K562 (cell line): ENCODE measurements around the gene DHDDS. TPM values are rescaled to one million over a fixed set of nuclear protein-coding genes. Genes with fewer than 3 reads are reported as not detected.

Source experiments
- CLOCK ChIP-seq: fragments of 250-450 bp; sonication (Bioruptor Pico); IDR thresholded peaks from 2 replicates; pipeline ENCODE4 v1.4.0; 2020; ENCODE audit warnings: mild to moderate bottlenecking, moderate library complexity, borderline replicate concordance
- ESRRB ChIP-seq: fragments of 250-450 bp; sonication (Bioruptor Pico); IDR thresholded peaks from 2 replicates; pipeline ENCODE4 v1.5.0; 2020; ENCODE audit warnings: mild to moderate bottlenecking, moderate library complexity, borderline replicate concordance
- GTF2E2 ChIP-seq: fragments of 200-800 bp; sonication (Bioruptor generic); IDR thresholded peaks from 2 replicates; pipeline ENCODE4 v1.6.1; 2016; ENCODE audit warnings: missing genetic modification characterization, missing compliant biosample characterization
- HCFC1 ChIP-seq: IDR thresholded peaks from 2 replicates; pipeline ENCODE4 v1.6.1; 2012; ENCODE audit warnings: low read depth, low read length, improper control_type of control experiment
- MLLT1 ChIP-seq, 2 experiments: fragments of 450-650 bp; IDR thresholded peaks; 2 replicates each; pipeline ENCODE4 v1.6.1; 2016
- NELFE ChIP-seq: IDR thresholded peaks from 2 replicates; pipeline ENCODE4 v1.6.1; 2011; ENCODE audit warnings: mild to moderate bottlenecking; ENCODE audit not compliant: insufficient read depth, insufficient read length
- NR3C1 ChIP-seq: sonication (generic); formaldehyde crosslinking; IDR thresholded peaks from 2 replicates; pipeline ENCODE4 v1.8.1; 2022; ENCODE audit warnings: missing genetic modification reagents
- RREB1 ChIP-seq: fragments of 250-450 bp; sonication (Bioruptor Pico); IDR thresholded peaks from 2 replicates; pipeline ENCODE4 v1.4.0; 2020
- SMARCA4 ChIP-seq: fragments of 450-650 bp; IDR thresholded peaks from 2 replicates; pipeline ENCODE4 v1.6.1; 2016
- STAT5A ChIP-seq: IDR thresholded peaks from 2 replicates; pipeline ENCODE4 v1.6.1; 2012; ENCODE audit warnings: low read length, inconsistent platforms, borderline replicate concordance
- TAF1 ChIP-seq: IDR thresholded peaks from 2 replicates; pipeline ENCODE4 v1.6.1; 2011; ENCODE audit warnings: mild to moderate bottlenecking, low read length, moderate library complexity; ENCODE audit not compliant: insufficient read depth, control insufficient read depth, severe bottlenecking; ENCODE audit errors: extremely low read depth
- TSC22D4 ChIP-seq: fragments of 450-650 bp; IDR thresholded peaks from 2 replicates; pipeline ENCODE4 v1.6.1; 2016; ENCODE audit warnings: missing genetic modification characterization, missing biosample characterization, control low read depth
- ZNF217 ChIP-seq: sonication (generic); formaldehyde crosslinking; IDR thresholded peaks from 2 replicates; pipeline ENCODE4 v1.8.0; 2022; ENCODE audit warnings: mild to moderate bottlenecking, missing genetic modification reagents
- ZNF224 ChIP-seq: sonication (generic); formaldehyde crosslinking; IDR thresholded peaks from 2 replicates; pipeline ENCODE4 v1.8.0; 2022; ENCODE audit warnings: mild to moderate bottlenecking, missing genetic modification reagents
- ZNF263 ChIP-seq: sonication (generic); formaldehyde crosslinking; IDR thresholded peaks from 2 replicates; pipeline ENCODE4 v1.8.0; 2022; ENCODE audit warnings: mild to moderate bottlenecking, missing genetic modification reagents, borderline replicate concordance
- ZNF282 ChIP-seq: sonication (generic); formaldehyde crosslinking; IDR thresholded peaks from 2 replicates; pipeline ENCODE4 v1.8.1; 2023; ENCODE audit warnings: missing genetic modification reagents
- ZNF41 ChIP-seq: fragments of 250-450 bp; sonication (Bioruptor Pico); conservative IDR thresholded peaks from 2 replicates; pipeline ENCODE4 v1.4.0; 2020; ENCODE audit warnings: mild to moderate bottlenecking
- ZNF551 ChIP-seq: fragments of 250-450 bp; sonication (Bioruptor Pico); IDR thresholded peaks from 2 replicates; pipeline ENCODE4 v1.5.0; 2021; ENCODE audit warnings: mild to moderate bottlenecking, moderate library complexity
- polyA plus RNA-seq, 8 experiments: library from polyadenylated mRNA; depleted of rRNA in 4 of 8; stranded (reverse) in 5 of 8; unstranded in 3 of 8; fragments of >200 nt; fragmentation: Nextera tagmentation in 2 of 8; fragmentation: Illumina TruSeq in 1 of 8; extraction: Ambion mirVana in 2 of 8; extraction: Trizol in 1 of 8; gene quantifications; 2 replicates each; pipeline versions ENCODE4 v1.2.1 to v1.2.3, GENCODE V29; 2011 to 2014; ENCODE audit warnings: inconsistent platforms in 1 of 8, missing spikeins in 1 of 8
- total RNA-seq, 7 experiments: library from RNA; depleted of rRNA in 6 of 7; stranded (reverse); fragments of >200 nt in 6 of 7; fragmentation: Illumina TruSeq in 2 of 7; extraction: Trizol in 2 of 7; gene quantifications; 2 replicates each; pipeline versions ENCODE4 v1.2.1 to v1.2.3, GENCODE V29; 2011 to 2021; ENCODE audit warnings: low replicate concordance in 1 of 7

DHDDS gene
- total and polyA plus RNA-seq, 9 of the 15 experiments (the other 6 are each of a cell fraction or from before 2014, with no cell fraction given): 33.3 to 55.0 (median 44.3) TPM

- TF ChIP-seq CLOCK (CRISPR knock-in tag) (no peak), MLLT1 (IDR thresholded peaks at IDR 0.05) (no peak), STAT5A (no peak), TSC22D4 (tag) (no peak), ESRRB (CRISPR knock-in tag) (no peak), ZNF551 (CRISPR knock-in tag) (no peak), TAF1 (no peak), ZNF217 (CRISPR knock-in tag) (no peak), HCFC1 (no peak), GTF2E2 (tag) (no peak), NR3C1 (CRISPR knock-in tag) (no peak), ZNF41 (CRISPR knock-in tag) (no peak), NELFE (no peak), ZNF263 (no peak), ZNF282 (CRISPR knock-in tag) (no peak), ZNF224 (CRISPR knock-in tag) (no peak), SMARCA4 (0 out of 2 replicates have a peak, but pooled peaks have one; percentile 17), RREB1 (CRISPR knock-in tag) (no peak)
These were observed 61.8 kb downstream of the DHDDS start (continued) for GRCh38 chr1:26493938-26494337.
